ENCODE measurements around the gene LIPC.

Gene LIPC

GRCh38 chr15:58524247-58524646, 92.5 kb downstream of the LIPC start:
- H3K4me3 ChIP-seq (ENCODE audit: control insufficient read depth, low read depth, low read length), result no peak overlapping the region
- DNase-seq (ENCODE audit: low read depth), result no peak
- TF ChIP-seq CTCF (conservative IDR thresholded peaks at IDR 0.05; ENCODE audit: control insufficient read depth, insufficient read depth, low read depth, low read length), result no peak

- no peak overlapping the region for H3K4me3 ChIP-seq (ENCODE audit: control insufficient read depth, low read depth, low read length)
- DNase-seq (ENCODE audit: low read depth), result no peak
- no peak for TF ChIP-seq CTCF (conservative IDR thresholded peaks at IDR 0.05; ENCODE audit: control insufficient read depth, insufficient read depth, low read depth, low read length)
Measured at GRCh38 chr15:58525991-58526421, 94.2 kb downstream of the LIPC start.

GRCh38 chr15:58526647-58527192, 94.9 kb downstream of the LIPC start:
- TF ChIP-seq CTCF (conservative IDR thresholded peaks at IDR 0.05; ENCODE audit: control insufficient read depth, insufficient read depth, low read depth, low read length), result no peak
- no peak overlapping the region for H3K4me3 ChIP-seq (ENCODE audit: control insufficient read depth, low read depth, low read length)
- no peak for DNase-seq (ENCODE audit: low read depth)

GRCh38 chr15:58527573-58528187, 95.9 kb downstream of the LIPC start:
- TF ChIP-seq CTCF (conservative IDR thresholded peaks at IDR 0.05; ENCODE audit: control insufficient read depth, insufficient read depth, low read depth, low read length), result no peak
- DNase-seq (ENCODE audit: low read depth), result no peak

GRCh38 chr15:58528188-58528870, 96.5 kb downstream of the LIPC start:
- DNase-seq (ENCODE audit: low read depth), result peak; percentile 40
- TF ChIP-seq CTCF (conservative IDR thresholded peaks at IDR 0.05; ENCODE audit: control insufficient read depth, insufficient read depth, low read depth, low read length), result no peak
- no peak overlapping the region for H3K4me3 ChIP-seq (ENCODE audit: control insufficient read depth, low read depth, low read length)

More at GRCh38 chr15:58527573-58528187, 95.9 kb downstream of the LIPC start:
- no peak overlapping the region for H3K4me3 ChIP-seq (ENCODE audit: control insufficient read depth, low read depth, low read length)

GRCh38 chr15:58529041-58529440, 97.2 kb downstream of the LIPC start:
- no peak overlapping the region for H3K4me3 ChIP-seq (ENCODE audit: control insufficient read depth, low read depth, low read length)
- no peak for TF ChIP-seq CTCF (conservative IDR thresholded peaks at IDR 0.05; ENCODE audit: control insufficient read depth, insufficient read depth, low read depth, low read length)
- DNase-seq (ENCODE audit: low read depth), result no peak

All from fibroblast of mammary gland (primary cell).